T1000 (cell line): ENCODE measurements around the gene DYSF.
A peak's percentile ranks its signal among the peaks of the same experiment; 100 is the strongest.

Experiments used
- DNase-seq: peaks from one replicate; lab custom pipeline; 2025; ENCODE audit warnings: mixed read lengths; lab: John Stamatoyannopoulos, UW

The DYSF gene

DNA sequence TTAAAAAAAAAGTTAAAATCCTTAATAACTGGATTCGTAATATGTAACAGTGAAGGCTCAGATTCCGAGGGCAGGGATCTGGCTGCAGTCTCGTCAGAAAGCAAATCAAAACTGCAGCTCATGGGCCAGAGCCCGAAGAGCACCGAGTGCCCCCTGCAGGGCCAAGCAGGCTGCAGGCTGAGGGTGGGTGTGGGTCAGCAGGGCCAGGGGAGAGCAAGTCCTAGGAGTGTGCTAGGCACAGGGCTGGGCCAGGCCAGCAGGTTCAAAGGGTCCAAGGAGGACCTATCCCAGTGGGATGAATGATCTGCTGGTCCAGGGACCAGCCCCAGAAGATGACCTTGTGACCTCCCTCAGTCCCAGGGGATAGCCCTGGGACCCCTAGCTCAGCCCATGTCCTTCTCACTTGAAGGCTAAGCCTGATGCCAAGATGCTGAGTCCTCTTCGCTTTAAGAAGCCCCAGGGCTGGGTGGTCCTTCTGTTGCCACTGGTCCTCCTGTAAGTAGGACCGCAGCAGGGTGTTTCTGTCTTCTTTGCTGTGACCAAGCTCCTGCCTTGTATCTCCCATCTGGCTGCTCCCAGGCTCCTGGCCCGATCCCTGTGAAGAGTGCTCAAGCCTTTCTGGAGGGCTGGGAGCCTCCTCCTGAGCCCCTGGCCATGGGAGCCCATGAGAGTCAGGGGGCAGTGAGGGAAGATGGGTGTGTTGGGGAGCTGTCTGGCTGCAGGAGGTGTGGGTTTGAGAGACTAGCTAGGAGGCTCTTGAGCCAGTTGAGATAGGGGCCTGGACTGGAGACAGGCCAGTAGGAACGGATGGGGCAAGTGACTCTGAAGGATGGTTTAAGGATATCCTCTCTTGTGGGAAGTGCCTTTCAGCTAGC, 150.7 kb downstream of the DYSF start:
- DNase-seq: no peak

DNA sequence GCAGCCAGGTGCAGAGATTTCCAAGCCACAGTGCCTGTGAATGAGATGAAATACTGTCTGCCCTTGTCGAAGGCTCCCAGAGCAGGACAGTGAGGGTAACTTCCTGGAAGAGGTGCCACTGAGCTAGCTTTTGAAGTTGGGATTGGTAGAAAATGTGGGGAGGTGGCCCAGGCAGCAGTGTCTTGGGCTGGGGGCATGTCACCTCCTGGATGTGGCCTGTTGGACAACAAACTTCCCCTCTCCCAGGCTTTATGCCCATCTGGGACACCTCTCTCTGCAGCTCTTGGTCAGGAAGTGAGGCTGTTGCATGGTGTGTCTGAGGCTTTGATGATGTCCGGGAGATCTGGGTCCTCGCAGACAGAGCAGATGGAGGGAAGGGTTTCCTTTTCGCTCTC, 151.4 kb downstream of the DYSF start:
- DNase-seq: no peak

DNA sequence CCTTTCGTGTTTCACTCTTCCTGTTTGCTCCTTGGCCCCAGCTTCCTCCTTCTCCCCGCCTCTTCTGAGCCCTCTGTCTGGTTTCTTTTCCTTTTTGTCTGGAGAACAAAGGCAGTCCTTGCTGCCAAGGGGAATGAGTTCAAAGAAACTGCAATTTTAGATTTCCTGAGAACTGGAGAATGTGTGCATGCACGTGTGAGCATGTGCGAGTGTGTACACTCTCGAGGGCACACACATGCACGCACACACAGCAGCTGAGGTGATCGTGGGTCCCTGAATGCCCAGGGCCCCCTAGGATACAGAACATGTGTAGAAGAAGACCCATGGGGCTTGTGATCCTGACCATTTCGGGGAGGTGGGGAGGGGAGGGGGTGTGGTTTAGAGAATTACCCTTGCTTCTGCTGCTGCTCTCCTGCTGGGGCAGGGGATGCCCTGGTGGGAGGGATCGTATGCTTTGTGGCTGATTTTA, 151.8 kb downstream of the DYSF start:
- no peak for DNase-seq

DNA sequence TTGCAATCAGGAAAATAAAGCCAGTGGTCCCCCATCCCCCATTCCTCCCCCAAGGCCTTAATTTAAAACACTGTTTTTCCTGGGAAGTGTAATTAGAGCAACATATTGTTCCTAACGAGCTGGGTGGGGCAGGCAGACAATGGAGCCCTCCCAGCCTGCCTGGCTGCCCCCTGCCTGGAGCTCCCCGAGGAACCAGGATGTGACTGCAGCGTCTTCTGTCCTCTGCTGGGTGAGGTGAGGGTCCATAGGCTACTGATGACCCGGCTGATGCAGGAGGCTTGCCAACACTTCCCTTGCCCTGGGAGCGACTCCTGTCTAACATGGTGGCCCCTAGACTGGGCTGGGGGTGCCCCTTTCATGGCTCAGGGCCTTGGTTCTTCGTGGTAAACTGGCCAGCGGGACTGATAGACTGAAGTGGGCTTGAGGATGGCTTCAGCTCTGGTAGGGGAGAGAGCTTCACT, 152.4 kb downstream of the DYSF start:
- DNase-seq: no peak

DNA sequence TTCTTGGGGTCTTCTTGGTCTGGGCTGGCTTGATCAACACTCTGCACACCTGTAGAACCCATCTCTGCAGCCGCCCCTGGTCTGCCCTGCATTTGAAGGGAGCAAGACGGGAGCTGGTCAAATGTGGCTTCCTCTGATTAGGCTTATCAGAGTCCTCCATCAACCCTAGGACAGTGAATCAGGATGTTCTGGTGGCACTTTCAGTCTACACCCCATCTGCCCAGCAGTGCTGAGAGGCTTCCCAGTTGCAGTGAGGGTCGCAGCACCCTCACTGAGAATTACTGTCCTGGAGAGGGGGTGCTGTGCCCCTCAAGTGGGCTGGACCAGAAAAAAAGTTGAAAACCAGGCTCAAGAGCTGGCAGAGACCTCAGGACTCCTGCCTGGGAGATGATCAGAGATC, 152.9 kb downstream of the DYSF start:
- no peak for DNase-seq

DNA sequence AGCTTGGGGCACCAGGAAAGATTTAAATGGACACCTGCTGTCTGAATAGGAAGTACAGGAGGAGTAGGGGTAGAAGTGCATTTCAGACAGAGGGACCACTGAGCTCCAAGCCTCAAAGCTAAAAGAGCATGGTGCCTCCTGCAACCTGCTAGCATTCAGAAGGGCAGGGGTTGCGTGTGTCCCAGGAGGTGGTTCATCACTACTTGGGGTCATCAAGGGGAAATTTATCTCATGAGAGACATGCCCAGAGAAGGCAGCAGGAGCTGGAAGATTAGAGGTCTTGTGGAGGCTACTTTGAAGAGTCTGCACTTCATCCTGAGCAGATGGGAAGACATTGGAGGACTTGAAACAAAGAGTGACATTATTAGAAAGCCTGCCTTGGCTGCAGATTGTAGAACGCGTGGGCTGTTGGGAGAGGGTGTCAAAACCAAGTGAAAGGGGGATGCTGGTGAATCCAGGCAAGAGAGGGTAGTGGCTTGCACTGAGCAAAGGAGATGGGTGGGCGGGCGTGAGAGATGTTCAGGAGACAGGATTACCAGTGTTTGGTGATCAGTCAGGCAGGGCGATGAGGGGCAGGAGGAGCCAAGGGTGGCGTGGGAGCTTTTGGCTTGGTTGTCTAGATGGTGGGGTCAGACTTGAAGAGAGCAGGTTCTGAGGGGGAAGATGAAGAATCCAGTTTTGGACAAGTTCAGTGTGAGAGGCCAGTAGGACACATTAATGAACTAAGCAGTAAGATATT, 154.0 kb downstream of the DYSF start:
- DNase-seq: no peak

DNA sequence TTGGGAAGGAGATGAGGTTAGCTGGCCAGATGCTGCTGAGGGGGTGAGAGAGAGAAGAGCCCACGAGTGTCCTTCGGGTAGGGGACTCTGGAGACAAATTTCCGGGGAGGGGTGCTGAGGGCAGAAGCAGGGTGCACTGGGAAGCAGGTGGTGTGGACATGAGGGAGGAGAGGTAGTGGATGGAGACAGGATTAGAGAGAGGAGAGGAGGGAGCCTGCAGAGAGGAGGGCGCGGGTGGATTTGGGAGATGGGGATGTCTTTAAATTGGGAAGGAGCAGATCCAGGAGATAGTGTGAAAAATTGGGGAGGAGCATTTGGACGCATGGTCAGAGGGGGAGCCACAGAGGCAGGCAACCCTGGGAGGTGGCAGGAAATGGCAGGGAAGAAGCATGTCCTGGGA, 154.7 kb downstream of the DYSF start:
- no peak for DNase-seq

DNA sequence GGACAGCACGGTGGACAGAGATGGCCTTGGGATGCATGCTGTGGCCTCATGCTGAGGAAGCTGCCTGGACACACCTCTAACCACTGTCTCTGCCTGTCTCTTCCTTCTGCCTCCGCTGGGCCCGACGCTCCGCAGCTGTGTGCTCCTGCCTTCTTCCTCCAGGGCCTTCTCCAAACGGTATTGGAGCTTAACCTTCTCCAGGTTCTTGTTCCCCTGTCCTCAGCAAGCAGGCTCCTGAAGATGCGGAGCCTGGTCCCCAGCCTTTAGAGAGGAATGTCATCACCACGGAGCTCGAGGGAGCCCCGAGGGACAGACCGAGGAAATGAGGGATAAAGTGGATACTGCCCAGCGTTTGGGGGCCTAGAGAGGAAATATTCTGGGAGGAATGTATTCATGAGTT, 155.1 kb downstream of the DYSF start:
- no peak for DNase-seq

DNA sequence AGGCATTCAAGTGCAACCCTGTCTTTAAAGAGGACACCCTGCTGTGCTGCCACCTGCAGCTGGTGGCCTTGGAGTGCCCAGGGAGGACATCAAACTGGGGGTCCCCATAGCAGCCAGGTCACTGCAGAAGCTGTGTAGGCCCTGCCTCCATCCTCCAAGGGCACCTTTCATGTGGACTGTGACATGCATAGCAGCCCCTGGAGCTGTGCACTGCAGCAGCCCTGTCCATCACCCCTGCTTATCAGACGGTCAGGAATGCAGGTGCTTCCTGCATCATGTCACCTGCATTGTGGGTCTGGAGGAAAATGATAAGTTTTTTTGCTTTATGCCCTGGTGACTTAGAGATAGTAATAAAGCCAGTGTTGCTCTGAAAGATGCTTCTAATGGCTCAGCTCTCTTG, 155.7 kb downstream of the DYSF start:
- DNase-seq: no peak

DNA sequence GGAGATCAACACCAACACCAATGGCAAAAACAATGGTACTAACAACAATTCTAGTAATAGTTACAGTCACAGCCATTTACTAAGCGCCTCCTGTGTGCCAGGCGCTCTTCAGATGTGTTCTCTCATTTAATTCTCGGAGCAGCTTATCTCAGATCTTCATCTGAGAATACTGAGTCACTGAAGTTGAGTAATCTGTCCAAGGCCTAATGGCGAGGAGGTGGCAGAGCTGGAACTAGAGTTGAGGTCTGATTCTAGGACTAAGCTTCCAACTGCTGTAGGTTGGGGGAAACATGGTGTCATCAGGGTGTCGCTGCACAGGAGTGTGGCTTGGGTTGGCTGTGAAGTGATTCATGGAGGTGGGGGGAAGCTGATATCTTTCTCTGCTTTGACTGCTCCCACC, 156.1 kb downstream of the DYSF start:
- peak; percentile 5 for DNase-seq

DNA sequence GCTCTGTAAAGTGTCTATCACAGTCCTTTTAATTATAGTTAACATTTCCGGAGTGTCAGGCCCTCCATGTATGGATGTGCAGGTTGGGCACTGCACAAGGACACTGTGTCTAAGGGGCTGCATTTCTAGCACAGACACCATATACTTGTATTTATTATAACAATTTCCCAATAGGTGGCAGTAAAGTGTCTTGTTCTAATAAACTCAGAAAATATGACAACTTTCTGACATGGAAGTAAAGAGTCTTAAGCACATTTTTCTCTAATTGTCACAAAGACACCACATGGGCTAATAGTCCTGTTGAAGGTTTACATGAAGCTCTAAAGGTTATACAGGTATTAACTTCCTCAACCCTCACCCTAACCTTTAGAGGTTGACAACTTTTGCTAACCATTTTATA, 156.6 kb downstream of the DYSF start:
- no peak for DNase-seq

DNA sequence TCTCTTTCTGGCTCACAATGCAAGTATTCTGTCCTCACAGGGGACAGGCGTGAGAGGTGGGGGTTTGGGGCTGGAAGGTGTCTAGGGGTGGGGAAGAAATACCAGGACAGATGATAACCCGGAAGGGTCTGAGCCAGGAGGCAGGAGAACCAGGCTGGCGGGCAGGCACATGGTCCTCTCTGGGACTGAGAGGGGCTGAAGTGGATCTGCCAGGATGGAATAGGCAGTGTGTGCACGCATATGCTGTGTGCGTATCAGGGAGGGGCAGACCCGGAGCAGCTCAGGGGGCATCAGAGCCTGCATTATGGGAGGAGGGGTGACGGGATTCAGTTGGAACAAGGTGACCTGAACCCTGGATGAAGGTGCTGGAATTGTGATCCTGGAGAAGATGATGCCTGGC, 157.3 kb downstream of the DYSF start:
- no peak for DNase-seq

DNA sequence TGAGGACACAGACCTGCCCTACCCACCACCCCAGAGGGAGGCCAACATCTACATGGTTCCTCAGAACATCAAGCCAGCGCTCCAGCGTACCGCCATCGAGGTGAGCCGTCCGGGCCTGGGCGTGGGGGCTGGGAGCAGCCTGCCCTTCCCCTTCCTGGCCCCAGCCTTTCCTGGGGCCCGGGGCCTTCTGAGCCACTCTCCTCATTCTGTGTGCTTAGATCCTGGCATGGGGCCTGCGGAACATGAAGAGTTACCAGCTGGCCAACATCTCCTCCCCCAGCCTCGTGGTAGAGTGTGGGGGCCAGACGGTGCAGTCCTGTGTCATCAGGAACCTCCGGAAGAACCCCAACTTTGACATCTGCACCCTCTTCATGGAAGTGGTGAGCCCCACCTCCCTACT, 157.9 kb downstream of the DYSF start:
- DNase-seq: no peak

DNA sequence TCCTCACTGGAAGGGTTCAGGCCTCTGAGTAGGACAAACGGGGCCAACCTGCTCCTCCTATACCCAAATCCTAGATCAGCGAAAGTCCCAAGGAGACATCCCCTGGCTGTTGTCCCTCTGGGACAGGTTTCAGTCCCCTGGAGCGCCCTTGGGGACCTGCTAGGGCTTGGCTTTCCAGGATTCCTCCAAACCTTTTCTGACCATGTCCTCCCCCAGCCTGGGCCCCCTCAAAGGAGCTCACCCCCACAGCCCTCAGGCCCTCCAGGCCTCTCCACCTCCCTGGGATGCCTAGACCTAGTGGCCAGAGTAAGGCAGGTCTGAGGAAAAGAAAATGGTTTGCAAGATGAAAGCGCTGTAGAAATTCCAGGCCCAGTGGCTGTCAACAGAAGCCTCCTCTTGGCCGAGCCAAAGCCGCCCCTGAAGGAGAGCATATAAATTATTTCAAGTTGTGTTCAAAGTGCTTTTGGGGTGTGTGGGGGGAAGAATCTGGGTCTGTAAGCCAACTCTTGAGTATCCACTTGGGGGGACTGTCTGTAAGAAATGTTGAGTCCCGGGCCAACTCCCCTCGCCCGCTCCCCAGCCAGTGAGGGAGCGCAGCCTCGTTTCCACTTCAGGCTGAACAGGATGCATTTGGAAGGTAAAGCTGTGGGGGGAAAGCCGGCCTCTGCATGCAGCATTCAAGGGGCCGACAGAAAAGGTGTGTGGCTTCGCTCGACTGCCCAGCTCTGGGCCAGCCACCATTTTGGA, 158.6 kb downstream of the DYSF start:
- no peak for DNase-seq

DNA sequence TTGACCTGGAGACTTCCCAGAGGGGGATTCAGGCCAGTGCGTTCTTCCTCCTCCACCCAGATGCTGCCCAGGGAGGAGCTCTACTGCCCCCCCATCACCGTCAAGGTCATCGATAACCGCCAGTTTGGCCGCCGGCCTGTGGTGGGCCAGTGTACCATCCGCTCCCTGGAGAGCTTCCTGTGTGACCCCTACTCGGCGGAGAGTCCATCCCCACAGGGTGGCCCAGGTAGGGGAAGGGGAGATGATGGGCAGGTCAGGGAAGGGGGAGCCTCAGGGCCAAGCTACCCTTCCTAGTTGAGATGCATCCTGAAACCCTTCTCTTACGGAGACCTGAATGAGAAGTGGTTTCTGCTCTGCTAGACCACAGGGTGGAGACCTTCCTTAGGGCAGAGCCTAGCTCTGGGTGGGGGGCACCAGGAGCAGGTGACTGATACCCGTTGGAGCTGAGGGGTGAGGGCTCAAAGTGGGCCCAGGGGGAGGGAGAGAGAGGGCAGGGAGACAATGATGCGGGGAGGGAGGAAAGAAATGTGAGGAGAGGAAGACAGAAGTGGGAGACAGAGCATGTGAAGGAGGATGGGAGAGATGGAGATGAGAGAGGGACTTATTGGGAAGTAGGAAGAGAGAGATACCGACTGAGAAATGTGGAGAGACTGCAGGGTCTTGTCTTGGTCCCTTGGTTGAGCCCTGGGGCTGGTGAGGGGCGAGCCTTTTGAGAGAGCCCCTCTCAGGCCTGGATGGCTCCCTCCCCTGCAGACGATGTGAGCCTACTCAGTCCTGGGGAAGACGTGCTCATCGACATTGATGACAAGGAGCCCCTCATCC, 159.4 kb downstream of the DYSF start:
- DNase-seq: no peak

DNA sequence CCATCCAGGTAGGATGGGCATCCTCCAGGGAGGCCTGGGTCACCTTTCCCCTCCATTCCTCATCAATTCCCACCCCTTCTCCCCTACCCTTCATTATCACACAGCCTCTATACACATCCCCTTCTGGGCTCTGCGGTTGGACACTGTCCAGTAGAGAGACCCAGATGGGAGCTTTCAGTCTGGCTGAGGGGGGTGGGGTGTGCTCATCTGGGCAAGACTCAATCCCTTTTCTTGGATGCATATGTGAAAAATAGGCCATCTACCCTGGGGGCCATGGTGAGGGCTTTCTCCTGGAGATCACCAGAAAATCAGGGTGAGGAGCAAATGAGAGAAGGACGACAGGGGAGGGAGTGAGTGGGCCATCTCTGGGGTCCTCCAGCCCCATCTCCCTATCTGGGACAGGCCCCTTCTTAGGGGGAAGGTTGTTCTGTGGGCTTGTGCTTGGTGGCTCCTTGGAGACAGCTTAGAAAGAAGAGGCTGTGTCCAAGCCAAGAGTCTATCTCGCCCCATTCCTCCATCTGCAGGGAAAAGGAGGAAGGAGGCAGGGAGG, 160.1 kb downstream of the DYSF start:
- DNase-seq: no peak

DNA sequence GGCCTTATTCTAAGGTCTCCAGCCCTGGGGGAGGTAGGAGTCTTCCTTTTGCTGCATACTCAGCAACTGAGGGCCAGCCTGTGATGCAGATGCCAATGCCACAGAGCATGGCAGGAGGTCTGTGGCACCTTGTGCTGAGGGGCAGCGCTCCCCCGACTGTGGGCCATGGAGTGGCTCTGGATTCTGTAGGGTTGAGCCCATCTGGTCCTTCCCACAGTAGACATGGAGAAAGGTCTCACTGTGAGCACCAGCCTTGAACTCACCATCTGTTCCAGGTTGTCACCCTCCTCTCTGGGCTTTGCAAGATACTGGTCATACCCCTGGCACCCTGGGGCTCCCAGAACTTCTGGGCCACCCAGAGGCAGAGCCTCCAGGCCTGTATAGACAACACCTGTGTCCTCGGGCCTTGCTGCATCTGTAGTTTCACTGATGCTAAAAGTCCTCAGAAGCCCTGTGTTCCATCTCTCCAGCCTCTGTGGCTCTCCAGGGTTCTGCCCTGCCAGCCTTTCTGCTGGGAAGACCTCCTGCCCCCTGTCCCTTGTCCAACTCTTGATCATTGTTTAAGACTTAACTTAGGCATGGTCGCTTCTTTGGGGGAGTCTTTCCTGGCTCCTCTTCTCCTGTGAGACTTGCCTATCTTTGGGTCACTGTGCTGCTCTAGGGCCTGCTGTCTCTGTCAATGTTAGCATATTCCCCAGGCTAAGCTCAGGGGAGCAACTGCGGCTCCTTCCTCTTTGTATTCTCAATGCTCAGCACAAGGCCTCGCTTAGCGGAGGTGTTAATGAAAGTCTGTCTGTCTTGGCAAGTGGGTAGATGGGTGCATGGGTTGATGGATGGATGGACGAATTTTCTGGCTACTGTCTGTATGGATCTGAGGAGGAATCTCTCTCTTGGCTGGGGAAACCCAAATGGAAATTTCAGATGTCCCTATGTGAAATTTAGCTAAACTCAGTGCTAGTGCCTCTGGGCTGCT, 160.9 kb downstream of the DYSF start:
- no peak for DNase-seq

DNA sequence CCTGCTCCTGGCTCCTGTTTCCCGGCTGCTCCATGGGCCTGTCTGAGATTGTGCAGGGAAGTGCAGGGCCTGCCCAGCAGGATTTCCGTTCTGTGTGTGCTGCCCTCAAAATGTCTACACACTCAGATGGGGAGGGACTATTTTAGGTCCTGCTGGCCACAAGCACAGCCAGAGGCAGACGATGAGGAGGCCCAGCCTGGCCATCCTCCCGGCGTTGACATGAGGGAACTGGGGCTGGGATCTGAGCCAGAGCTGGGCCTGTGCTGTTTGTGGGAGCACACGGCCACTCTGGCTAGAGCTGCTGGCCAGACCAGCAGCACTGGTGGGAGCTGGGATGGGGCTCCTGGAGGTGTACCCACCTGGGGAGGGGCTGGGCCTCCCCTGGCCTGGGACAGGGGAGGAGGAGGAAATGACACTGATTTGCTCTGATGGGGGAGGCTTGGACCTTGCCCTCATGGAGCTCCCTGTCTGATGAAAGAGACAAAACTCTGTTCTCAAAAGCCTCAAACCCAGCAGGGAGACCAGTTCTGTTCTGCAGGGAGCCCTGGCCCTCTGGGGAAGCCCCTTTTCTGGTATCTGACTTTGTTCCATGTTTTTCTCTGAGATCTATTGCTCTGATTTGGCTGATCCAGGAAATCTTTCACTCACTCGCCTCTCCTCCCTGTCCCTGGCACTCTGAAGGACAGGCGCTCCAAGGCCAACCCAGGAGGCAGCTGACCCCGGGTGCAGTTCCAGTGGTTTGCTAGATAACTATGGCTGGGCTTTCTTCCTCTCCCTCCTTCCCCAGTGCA, 161.8 kb downstream of the DYSF start:
- no peak for DNase-seq
